Measurements from ENCODE around the gene F2R.

DNA sequence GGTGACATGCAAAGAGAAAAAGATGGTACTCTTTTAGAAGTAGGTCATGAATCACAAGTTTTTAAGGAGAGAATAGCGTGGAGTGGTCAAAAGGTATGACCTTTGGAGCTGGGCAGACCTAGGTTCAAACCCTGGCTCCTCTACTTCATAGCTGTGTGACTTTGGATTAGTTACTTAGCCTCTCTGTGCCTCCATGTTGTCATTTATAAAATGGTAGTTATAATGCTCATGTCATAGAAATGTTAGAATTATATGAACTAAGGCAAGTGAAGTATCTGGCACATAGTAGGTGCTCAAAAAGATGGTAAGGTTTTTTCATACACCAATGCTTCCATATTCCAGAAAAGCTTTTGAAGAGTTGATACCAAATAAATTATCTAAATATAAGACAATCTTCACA is 7.3 kb downstream of the F2R start:
- no peak for TF ChIP-seq POLR2A (IDR thresholded peaks at IDR 0.05; ENCODE audit: low read length)
- no peak for TF ChIP-seq GATA1 (IDR thresholded peaks at IDR 0.05; ENCODE audit: low read depth, low read length)

All from erythroblast (primary cell).